GM12892 (cell line): ENCODE results near the gene LTF.

Source experiments
- POLR2A ChIP-seq: IDR thresholded peaks from 2 replicates; pipeline ENCODE4 v1.6.1; 2011; ENCODE audit warnings: low read depth, low read length, control low read depth
- POLR2AphosphoS5 ChIP-seq: IDR thresholded peaks from 2 replicates; pipeline ENCODE4 v1.6.1; 2011; ENCODE audit warnings: low read depth, low read length, control low read depth

DNA sequence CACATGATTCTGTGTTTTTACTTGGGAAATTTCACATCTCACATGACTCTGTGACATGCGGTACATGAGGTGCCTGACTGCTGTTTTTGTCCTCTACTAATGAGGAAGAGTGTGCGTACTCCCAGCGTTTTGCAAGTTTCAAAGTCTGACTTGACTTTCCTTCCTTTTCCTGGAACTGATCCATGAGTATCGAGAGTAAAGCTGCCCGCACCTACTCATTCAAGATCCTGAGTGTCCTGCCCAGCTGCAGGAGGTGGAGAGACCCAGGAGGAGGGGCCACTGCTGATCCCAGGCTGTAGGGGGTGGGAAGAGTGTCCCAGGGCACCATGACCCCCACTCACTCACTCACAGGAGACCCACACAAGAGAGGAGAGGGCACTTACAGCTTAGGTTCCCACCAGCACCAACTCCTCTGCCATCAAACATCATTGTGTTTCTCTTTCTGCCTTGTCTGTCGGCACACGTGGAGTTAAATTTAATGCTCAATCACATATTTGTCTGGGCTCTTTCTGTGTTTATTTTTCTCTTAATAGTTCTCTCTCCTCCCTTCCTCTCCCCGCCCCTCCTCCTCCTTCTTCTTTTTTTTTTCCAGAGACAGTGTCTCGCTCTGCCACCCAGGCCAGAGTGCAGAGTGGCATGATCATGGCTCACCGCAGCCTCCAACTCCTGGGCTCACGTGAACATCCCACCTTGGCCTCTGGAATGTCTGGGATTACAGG, 59.2 kb downstream of the LTF start:
- no peak for TF ChIP-seq POLR2A
- no peak for TF ChIP-seq POLR2AphosphoS5
